ENCODE measurements around the gene C3orf22.

C3orf22 gene

GRCh38 chr3:126528419-126528799, 30.3 kb downstream of the C3orf22 start:
- DNase-seq (ENCODE audit: low read depth in 2 of 2, low spot score in 1 of 2): no peak

DNA sequence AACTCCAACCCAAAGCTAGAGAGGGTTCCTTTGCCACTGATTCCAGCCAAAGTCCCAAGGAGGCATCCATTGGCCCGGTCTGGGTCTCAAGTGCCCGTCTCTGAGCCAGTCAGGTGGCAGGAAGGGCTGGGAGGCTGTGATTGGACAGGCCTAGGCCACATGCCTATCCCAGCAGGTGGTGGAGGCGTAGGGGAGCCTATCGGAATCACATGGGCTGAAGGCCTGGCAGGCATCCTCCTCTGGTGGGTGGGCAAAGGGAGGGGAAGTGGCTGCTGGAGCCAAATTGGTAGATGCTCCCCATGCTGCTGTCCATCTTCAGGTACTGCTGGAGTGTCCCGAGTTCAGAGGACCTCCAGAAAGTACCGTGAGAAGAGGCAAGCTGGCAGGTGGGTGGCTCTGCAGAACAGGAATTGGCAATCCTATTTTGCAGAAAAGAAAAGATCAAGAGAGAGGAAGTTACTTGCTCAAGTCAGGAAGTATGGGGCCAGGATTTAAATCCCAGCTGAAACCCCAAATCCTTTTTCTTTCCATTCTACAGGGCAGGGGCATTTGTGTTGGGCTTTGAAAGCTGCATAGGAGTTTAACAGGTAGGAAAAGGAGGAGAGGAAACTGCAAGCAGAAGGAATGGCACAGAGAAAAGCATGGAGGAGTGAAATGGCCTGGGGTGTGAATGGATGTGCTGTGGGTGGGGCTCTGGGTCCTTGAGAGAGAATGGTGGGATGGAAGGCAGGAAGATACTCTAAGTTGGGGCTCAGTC, 31.1 kb downstream of the C3orf22 start:
- DNase-seq (ENCODE audit: low read depth in 2 of 2, low spot score in 1 of 2): no peak

GRCh38 chr3:126527006-126527405, 31.7 kb downstream of the C3orf22 start:
- DNase-seq (ENCODE audit: low read depth in 2 of 2, low spot score in 1 of 2): no peak

DNA sequence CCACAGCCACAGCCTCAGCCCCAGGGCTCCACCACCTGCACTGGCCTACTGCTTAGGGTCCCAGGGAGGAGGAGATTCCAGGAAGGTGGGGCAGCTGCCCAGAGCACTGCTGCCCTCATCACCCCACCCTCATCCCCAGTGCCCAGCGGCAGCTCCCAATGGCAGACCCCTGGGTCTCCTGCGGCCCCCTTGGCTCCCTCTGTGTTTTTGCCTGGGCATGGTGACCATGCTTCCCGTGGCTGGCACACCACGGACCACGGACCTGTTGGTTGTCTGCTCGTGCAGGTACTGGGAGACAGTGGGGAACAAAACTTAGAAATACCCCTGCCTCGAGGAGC, 32.1 kb downstream of the C3orf22 start:
- no peak for DNase-seq (ENCODE audit: low read depth in 2 of 2, low spot score in 1 of 2)

DNA sequence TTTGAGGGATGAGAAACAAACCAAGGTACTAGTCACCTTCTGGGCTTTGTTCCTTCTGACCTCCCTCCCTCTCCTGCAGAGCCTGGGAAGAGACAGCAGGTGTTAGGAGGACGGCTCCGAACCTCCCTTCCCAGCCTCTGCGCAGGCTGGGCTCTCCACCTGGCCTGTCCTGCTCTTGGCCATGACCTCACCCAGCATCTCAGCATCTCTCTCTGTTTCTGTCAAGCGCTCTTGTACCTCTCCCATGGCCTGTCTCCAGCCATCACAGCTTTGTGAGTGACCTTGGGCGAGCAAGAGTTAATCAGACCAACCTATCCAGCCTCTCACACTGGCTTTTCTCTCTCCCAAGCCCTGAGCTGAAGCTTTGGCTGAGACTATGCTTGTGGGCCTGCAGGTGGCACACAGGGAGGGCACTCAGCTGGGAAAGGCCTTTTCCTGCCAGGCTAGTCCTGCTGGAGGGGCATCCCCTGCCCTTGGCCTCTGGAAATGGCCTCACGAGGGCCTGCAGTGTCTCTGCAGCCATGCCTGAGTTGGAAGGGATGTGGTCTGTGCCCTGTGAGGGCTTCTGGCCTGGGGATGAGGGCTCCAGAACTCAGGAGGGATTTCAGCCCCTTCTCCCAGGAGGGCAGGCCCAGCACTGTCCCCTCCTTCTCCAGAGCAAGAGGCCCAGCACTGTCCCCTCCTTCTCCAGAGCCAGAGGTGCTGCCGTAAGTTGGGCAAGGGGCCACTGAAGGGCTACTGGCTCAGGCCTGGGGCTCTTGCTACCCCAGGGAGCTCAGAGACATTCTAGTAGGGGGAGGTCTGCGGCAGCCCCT, 32.7 kb downstream of the C3orf22 start:
- DNase-seq (ENCODE audit: low read depth in 2 of 2, low spot score in 1 of 2): no peak

- DNase-seq (ENCODE audit: low read depth in 2 of 2, low spot score in 1 of 2): no peak
Observed at GRCh38 chr3:126525091-126525852, 33.5 kb downstream of the C3orf22 start.

DNA sequence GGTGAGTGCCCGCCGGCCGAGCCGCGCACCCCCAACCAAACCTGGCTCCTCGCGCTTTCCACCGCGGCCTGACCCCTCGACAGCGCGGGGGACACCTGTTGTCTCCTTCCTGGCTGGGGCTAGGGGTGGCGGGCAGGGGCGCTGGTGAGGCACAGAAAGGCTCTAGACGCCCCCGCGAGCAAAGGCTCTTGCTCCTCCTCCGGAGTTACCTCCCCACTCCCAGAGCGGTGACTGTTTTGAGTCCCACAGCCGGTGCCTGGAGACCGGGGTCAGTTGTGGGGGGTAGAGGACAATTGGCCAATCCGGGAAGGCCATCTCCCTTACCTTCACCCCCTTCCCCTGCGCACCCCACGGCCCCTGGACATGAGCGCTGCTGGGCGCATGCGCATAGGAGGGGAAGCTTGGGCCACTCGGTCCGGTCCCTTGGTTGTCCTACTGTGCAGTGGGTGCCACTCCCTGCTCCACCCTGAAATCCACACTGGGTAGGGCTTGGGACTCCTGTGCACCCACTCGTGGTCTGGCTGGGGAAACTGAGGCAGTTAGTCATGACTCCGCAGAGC, 34.2 kb downstream of the C3orf22 start:
- no peak for DNase-seq (ENCODE audit: low read depth in 2 of 2, low spot score in 1 of 2)

GRCh38 chr3:126523745-126524428, 34.8 kb downstream of the C3orf22 start, which contains the start of gene CHST13:
TSS of gene CHST13 (plus strand) at chr3:126524155. CDS start at chr3:126524333, 178 bp downstream.
- no peak for DNase-seq (ENCODE audit: low read depth in 2 of 2, low spot score in 1 of 2)

GRCh38 chr3:126522363-126522788, 36.4 kb downstream of the C3orf22 start:
- peak; percentile 11 to 28 for DNase-seq (ENCODE audit: low read depth in 2 of 2, low spot score in 1 of 2)

DNA sequence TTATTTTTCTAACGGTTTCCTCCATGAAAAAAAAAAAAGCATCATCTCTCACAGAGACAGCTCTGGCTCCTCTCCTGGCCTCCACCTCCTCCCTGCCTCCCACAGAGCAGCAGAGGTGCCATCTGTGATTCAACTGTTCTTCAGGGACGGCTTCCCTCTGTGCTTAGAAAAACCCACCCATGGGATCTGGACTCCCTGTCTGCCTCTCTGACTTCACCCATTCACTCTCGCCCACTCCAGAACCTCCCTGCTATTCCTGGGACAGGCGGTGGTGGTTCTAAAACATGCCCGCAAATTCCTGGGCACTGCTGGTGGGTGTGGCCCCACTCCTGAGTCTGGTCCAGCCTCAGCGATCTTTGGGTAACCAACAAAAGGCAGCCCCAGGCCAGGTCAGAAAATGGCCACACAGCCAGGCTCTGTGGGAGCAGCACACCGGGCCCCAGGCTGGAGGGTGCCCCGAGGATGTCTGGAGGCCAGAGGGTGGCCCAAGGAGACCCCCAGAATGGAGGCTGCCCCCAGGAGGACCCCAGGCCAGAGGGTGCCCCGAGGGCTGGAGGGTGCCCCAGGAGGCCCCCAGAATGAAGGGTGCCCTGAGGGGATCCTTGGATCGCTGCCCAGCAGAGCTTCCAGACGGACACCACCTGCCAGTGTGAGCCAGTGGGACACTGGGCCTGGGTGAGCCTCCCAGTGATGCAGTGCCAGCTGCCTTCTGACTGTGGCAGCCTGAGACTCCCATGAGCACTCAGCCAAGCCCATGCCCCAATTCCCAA, 37.4 kb downstream of the C3orf22 start:
- no peak for DNase-seq (ENCODE audit: low read depth in 2 of 2, low spot score in 1 of 2)

DNA sequence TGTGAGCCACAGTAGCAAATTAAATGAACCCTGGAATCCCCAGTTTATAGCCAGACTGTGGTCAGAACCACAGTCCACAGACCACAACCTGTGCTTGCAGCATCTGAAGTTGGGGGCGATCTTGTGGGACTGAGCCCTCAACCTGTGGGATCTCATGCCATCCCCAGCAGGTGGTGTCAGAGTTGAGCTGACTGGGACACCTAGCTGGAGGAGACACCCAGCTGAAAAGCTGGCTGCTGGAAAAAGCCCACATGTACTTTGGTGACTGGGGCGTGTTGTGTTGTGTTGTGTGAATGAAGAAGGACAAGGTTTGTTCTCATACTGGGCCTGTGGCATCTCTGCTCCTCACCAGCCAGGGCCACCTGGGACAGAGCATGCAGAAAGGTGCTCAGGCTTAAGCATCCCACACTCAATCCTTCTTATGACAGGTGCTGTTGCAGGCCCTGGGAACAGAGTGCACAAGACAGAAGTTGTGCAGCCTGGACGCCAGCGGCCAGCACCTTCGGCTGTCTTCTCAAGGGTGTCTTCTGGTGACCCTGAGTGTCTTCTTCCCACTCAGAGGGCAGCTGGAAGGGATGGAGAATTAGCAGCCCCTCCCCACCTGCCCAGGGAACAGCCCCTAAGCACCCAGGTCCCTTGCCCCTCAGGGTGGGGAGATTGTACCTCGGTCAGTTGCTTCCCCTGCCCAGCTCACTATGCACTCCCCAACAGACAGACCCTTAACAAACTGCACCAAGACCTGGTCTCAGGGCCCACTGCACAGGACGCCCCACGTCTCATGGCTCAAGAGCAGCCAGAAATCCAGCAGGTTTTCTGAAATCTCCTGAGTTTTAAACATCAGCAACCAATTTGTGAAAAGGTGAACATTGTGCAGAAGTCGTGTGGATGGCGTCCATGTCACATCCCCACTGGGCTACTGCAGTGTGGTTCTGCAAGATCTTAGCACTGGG, 39.0 kb downstream of the C3orf22 start:
- DNase-seq (ENCODE audit: low read depth in 2 of 2, low spot score in 1 of 2): no peak

DNA sequence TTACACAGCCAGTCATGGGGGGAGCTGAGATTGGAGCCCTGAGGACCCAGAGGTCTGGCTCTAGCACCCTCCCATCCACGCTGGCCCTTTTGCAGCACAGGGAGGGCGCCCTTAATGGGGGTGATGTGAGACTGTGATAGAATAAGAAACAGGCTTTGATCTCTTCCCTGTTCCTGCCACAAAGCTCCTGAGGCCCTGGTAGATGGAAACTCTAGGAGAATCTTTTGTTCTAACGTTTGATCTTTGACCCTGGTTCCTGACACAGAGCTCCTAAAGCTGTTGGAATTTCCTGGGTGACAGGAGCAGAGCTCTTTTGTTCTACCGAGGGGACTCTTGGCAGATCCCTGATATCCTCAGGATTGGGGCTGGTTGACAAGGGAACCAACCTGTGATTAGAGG, 40.0 kb downstream of the C3orf22 start:
- no peak for DNase-seq (ENCODE audit: low read depth in 2 of 2, low spot score in 1 of 2)

- no peak for DNase-seq (ENCODE audit: low read depth in 2 of 2, low spot score in 1 of 2)
Observed at GRCh38 chr3:126517986-126518778, 40.5 kb downstream of the C3orf22 start.

DNA sequence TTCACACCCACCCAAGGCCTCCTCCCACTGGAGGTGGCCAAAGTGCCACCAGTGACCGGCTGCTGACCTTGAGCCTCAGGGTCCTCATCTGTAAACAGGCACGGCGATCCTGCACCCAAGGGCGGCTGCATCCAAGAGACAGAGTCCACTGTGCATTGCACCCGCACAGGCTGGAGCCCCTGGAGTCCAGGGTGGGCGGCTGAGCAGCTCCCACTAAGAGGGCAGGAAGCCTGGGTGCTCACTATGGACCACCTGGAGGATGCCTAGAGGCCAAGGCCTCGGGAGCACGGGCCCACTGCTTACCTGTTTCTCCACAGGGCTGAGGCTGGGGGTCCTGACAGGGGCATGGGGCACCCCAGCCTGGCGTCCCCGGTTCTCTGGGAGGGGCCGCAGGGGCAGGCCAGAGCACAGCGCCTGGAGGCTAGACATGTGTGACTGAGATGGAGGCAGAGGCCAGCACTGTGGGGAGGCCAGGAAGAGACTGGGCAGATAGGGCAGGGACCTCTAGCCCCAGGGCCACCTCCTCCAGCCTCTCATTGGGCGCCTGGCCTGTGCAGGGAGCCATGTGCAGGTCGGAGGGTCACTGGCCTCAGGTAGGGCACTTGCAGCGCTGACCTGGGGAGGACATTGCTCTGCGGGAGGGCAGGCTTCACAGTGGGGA, 41.3 kb downstream of the C3orf22 start, which contains the start of gene UROC1:
TSS of gene UROC1 (minus strand) at position 483 of the 661 bp plus-strand sequence. CDS start at position 429, 54 bp downstream.
- DNase-seq (ENCODE audit: low read depth in 2 of 2, low spot score in 1 of 2): no peak

DNA sequence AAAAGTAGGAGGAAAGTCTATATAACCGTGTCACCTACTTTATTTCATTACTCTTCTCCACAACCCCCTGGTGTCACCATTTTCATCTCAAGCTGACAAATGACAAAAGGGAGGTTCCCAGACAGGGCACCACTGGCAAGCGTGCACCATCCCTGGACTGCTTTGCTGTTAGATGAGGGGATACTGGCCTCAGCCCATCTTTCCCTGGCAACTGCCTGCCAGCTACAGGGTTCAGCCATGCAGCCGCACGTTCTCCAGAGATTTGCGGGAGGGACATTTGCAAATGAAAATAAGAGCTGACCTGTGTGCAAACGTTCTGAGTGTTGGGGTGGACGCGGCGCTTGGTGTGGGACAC, 41.8 kb downstream of the C3orf22 start:
- DNase-seq (ENCODE audit: low read depth in 2 of 2, low spot score in 1 of 2): no peak

GRCh38 chr3:126516152-126516935, 42.4 kb downstream of the C3orf22 start:
- DNase-seq (ENCODE audit: low read depth in 2 of 2, low spot score in 1 of 2): no peak

Data from stimulated activated CD8-positive, alpha-beta memory T cell treated with anti-CD3 and anti-CD28 coated beads, Interleukin-4, amount 100 ng/mL, for 1 hour (primary cell).